ENCODE data around the gene CAPN11. TPM values are rescaled to one million over a fixed set of nuclear protein-coding genes. Genes with fewer than 3 reads are reported as not detected.
A peak's percentile ranks its signal among the peaks of the same experiment; 100 is the strongest.

Gene CAPN11
- total RNA-seq, 2 experiments from 2014 or later, result 0.12 TPM; not detected in 1

DNA sequence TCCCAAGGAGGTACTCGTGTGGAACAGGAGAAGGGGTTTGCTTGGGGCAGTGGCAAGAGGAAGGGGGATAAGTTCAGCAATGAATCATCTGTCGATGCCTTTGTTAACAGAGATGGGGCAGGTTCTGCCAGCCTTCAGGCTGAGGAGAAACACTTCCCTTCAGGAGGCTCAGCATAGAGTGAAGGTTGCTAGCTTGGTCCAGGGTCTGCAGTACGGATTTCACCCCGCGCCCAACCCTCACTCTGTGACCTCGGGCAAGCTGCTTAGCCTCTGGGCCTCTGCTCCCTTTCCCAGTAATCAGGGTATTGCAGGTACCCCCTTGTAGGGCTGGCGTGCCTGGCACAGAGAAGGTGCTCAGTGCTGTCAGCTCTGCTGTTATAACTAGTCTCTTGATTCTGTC is 7.5 kb downstream of the CAPN11 start:
- H3K27ac Mint-ChIP-seq, result no peak overlapping the region
- no peak for DNase-seq
- intact Hi-C loops (cut with micrococcal nuclease), result no loop called here
- CTCF ChIA-PET, result no interaction called here
- no peak overlapping the region for H3K4me3 Mint-ChIP-seq
- POLR2A ChIA-PET, result no interaction called here
- peaks cover 8% of the 10 kb centered on the region for H3K4me1 Mint-ChIP-seq (ENCODE audit: low read depth)
- no peaks in the 10 kb centered on the region for H3K9me3 Mint-ChIP-seq
- peaks cover 20% of the 10 kb centered on the region for H3K27me3 Mint-ChIP-seq
- H3K36me3 Mint-ChIP-seq, result no peaks in the 10 kb centered on the region

- DNase-seq, result no peak
- no peak overlapping the region for H3K4me3 Mint-ChIP-seq
- intact Hi-C loops (cut with micrococcal nuclease), result no loop called here
- no peaks in the 10 kb centered on the region for H3K9me3 Mint-ChIP-seq
- peaks cover 20% of the 10 kb centered on the region for H3K27me3 Mint-ChIP-seq
- POLR2A ChIA-PET, result no interaction called here
- H3K27ac Mint-ChIP-seq, result no peak overlapping the region
- H3K36me3 Mint-ChIP-seq, result no peaks in the 10 kb centered on the region
- H3K4me1 Mint-ChIP-seq (ENCODE audit: low read depth), result peaks cover 6% of the 10 kb centered on the region
- CTCF ChIA-PET, result no interaction called here
These were observed 8.1 kb downstream of the CAPN11 start for GRCh38 chr6:44166591-44167184.

- ChIA-PET CTCF (no interaction called here), POLR2A (interaction anchor here (0.6 kb wide), 1 partner anchor 42 kb away, joined by 3 read pairs; no protein-coding TSS in a partner anchor)
- Mint-ChIP-seq H3K36me3 (no peaks in the 10 kb centered on the region), H3K4me3 (no peak overlapping the region), H3K27me3 (peaks cover 23% of the 10 kb centered on the region), H3K4me1 (ENCODE audit: low read depth) (peaks cover 8% of the 10 kb centered on the region), H3K9me3 (no peaks in the 10 kb centered on the region), H3K27ac (no peak overlapping the region)
- intact Hi-C loops (cut with micrococcal nuclease), result no loop called here
- DNase-seq, result no peak
These were observed 8.9 kb downstream of the CAPN11 start for GRCh38 chr6:44167567-44167966.

DNA sequence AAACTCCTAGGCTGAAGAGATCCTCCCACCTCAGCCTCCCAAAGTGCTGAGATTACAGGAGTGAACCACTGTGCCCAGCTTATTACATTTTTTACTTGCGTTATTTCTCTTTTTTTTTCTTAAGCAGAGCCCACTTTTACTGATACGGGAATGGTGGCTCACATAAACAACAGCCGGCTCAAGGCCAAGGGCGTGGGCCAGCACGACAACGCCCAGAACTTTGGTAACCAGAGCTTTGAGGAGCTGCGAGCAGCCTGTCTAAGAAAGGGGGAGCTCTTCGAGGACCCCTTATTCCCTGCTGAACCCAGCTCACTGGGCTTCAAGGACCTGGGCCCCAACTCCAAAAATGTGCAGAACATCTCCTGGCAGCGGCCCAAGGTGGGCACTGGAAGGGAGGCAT is 10.5 kb downstream of the CAPN11 start:
- H3K4me1 Mint-ChIP-seq (ENCODE audit: low read depth), result peaks cover 12% of the 10 kb centered on the region
- H3K9me3 Mint-ChIP-seq, result no peaks in the 10 kb centered on the region

GRCh38 chr6:44169886-44170570 is 11.4 kb downstream of the CAPN11 start:
- ChIA-PET CTCF (interaction anchor here (0.8 to 1.0 kb wide), 2 partner anchors 65 to 73 kb away, joined by 3 to 4 read pairs; no protein-coding TSS in a partner anchor), POLR2A (no interaction called here)
- no peak overlapping the region for H3K4me3 Mint-ChIP-seq
- H3K36me3 Mint-ChIP-seq, result no peaks in the 10 kb centered on the region
- H3K27me3 Mint-ChIP-seq, result peaks cover 16% of the 10 kb centered on the region
- H3K4me1 Mint-ChIP-seq (ENCODE audit: low read depth), result peaks cover 12% of the 10 kb centered on the region
- intact Hi-C loops (cut with micrococcal nuclease), result loop anchor here (5.0 kb wide), 1 partner anchor 52 kb away; the partner anchor contains the start of gene SLC29A1
- no peak overlapping the region for H3K27ac Mint-ChIP-seq
- H3K9me3 Mint-ChIP-seq, result no peaks in the 10 kb centered on the region
- no peak for DNase-seq

More for the DNA sequence above, 10.5 kb downstream of the CAPN11 start:
- no peak for DNase-seq
- Mint-ChIP-seq H3K36me3 (no peaks in the 10 kb centered on the region), H3K4me3 (no peak overlapping the region), H3K27me3 (peaks cover 20% of the 10 kb centered on the region), H3K27ac (no peak overlapping the region)
- intact Hi-C loops (cut with micrococcal nuclease), result no loop called here
- POLR2A ChIA-PET, result no interaction called here
- CTCF ChIA-PET, result interaction anchor here (0.6 to 1.4 kb wide), 8 partner anchors 66 to 927 kb away, joined by 3 to 4 read pairs (median 3); partner anchors contain the start of gene SLC35B2

GRCh38 chr6:44171899-44172546 is 13.4 kb downstream of the CAPN11 start:
- no peaks in the 10 kb centered on the region for H3K9me3 Mint-ChIP-seq
- H3K36me3 Mint-ChIP-seq, result no peaks in the 10 kb centered on the region
- peaks cover 15% of the 10 kb centered on the region for H3K4me1 Mint-ChIP-seq (ENCODE audit: low read depth)
- ChIA-PET CTCF (interaction anchor here (0.7 to 2.9 kb wide), 32 partner anchors 8 to 170 kb away, joined by 3 to 26 read pairs (median 5); partner anchors contain the start of genes AARS2, CAPN11, MRPL14 and SLC35B2), POLR2A (interaction anchor here (0.7 to 1.3 kb wide), 3 partner anchors 47 to 85 kb away, joined by 3 to 4 read pairs (median 3); no protein-coding TSS in a partner anchor)
- intact Hi-C loops (cut with micrococcal nuclease), result loop anchor here (1.0 to 5.0 kb wide), 7 partner anchors 50 to 166 kb away; partner anchors contain the start of genes HSP90AB1, NFKBIE and SLC29A1
- no peak overlapping the region for H3K27ac Mint-ChIP-seq
- H3K4me3 Mint-ChIP-seq, result no peak overlapping the region
- peaks cover 17% of the 10 kb centered on the region for H3K27me3 Mint-ChIP-seq
- DNase-seq, result peak; percentile 36

GRCh38 chr6:44172731-44173500 is 14.3 kb downstream of the CAPN11 start:
- CTCF ChIA-PET, result interaction anchor here (0.7 to 2.9 kb wide), 42 partner anchors 9 to 528 kb away, joined by 3 to 26 read pairs (median 4); partner anchors contain the start of genes AARS2, CAPN11, MRPL14 and RSPH9
- intact Hi-C loops (cut with micrococcal nuclease), result loop anchor here (1.0 to 5.0 kb wide), 7 partner anchors 49 to 165 kb away; partner anchors contain the start of genes HSP90AB1, NFKBIE and SLC29A1

GRCh38 chr6:44176130-44176761 is 17.6 kb downstream of the CAPN11 start:
- Mint-ChIP-seq H3K4me3 (no peak overlapping the region), H3K9me3 (no peaks in the 10 kb centered on the region), H3K4me1 (ENCODE audit: low read depth) (peaks cover 18% of the 10 kb centered on the region), H3K36me3 (no peaks in the 10 kb centered on the region), H3K27me3 (peaks cover 18% of the 10 kb centered on the region), H3K27ac (no peak overlapping the region)
- intact Hi-C loops (cut with micrococcal nuclease), result no loop called here
- DNase-seq, result no peak
- CTCF ChIA-PET, result interaction anchor here (0.7 to 2.6 kb wide), 7 partner anchors 25 to 129 kb away, joined by 3 to 8 read pairs (median 3); no protein-coding TSS in a partner anchor
- POLR2A ChIA-PET, result no interaction called here

More at GRCh38 chr6:44172731-44173500, 14.3 kb downstream of the CAPN11 start:
- Mint-ChIP-seq H3K27ac (peak overlapping the region; percentile 9), H3K4me3 (no peak overlapping the region), H3K36me3 (no peaks in the 10 kb centered on the region), H3K9me3 (no peaks in the 10 kb centered on the region), H3K4me1 (ENCODE audit: low read depth) (peaks cover 18% of the 10 kb centered on the region), H3K27me3 (peaks cover 21% of the 10 kb centered on the region)
- peak; percentile 87 for DNase-seq
- POLR2A ChIA-PET, result interaction anchor here (0.7 to 1.3 kb wide), 3 partner anchors 47 to 84 kb away, joined by 3 to 4 read pairs (median 3); no protein-coding TSS in a partner anchor

- intact Hi-C loops (cut with micrococcal nuclease), result no loop called here
- peak; percentile 36 for DNase-seq
- Mint-ChIP-seq H3K27ac (no peak overlapping the region), H3K27me3 (peaks cover 18% of the 10 kb centered on the region), H3K4me1 (ENCODE audit: low read depth) (peaks cover 18% of the 10 kb centered on the region), H3K4me3 (no peak overlapping the region), H3K36me3 (no peaks in the 10 kb centered on the region), H3K9me3 (no peaks in the 10 kb centered on the region)
- POLR2A ChIA-PET, result no interaction called here
- CTCF ChIA-PET, result interaction anchor here (0.6 to 2.6 kb wide), 7 partner anchors 20 to 128 kb away, joined by 3 to 8 read pairs (median 3); no protein-coding TSS in a partner anchor
These were observed 18.3 kb downstream of the CAPN11 start for GRCh38 chr6:44176762-44177509.

GRCh38 chr6:44177691-44178423 is 19.2 kb downstream of the CAPN11 start:
- Mint-ChIP-seq H3K27me3 (peaks cover 11% of the 10 kb centered on the region), H3K36me3 (no peaks in the 10 kb centered on the region), H3K27ac (no peak overlapping the region), H3K9me3 (no peaks in the 10 kb centered on the region), H3K4me3 (no peak overlapping the region), H3K4me1 (ENCODE audit: low read depth) (peaks cover 10% of the 10 kb centered on the region)
- ChIA-PET POLR2A (no interaction called here), CTCF (no interaction called here)
- intact Hi-C loops (cut with micrococcal nuclease), result no loop called here
- no peak for DNase-seq
